HEK293T (cell line): ENCODE results near the gene KCNMB3.

Source experiments
- BHLHE40 ChIP-seq: fragments of 450-650 bp; IDR thresholded peaks from 2 replicates; pipeline ENCODE4 v1.6.1; 2016; ENCODE audit warnings: mild to moderate bottlenecking, moderate library complexity, borderline replicate concordance
- CTBP1 ChIP-seq: fragments of 450-650 bp; IDR thresholded peaks from 2 replicates; pipeline ENCODE4 v1.6.1; 2016; ENCODE audit warnings: borderline replicate concordance
- FOXA1 ChIP-seq: fragments of 450-650 bp; IDR thresholded peaks from 2 replicates; pipeline ENCODE4 v1.6.1; 2016; ENCODE audit warnings: mild to moderate bottlenecking
- FOXK2 ChIP-seq: fragments of 450-650 bp; IDR thresholded peaks from 2 replicates; pipeline ENCODE4 v1.6.1; 2016; ENCODE audit warnings: mild to moderate bottlenecking
- FOXM1 ChIP-seq: fragments of 450-650 bp; IDR thresholded peaks from 2 replicates; pipeline ENCODE4 v1.6.1; 2017; ENCODE audit warnings: mild to moderate bottlenecking, borderline replicate concordance
- HDGF ChIP-seq: fragments of 450-650 bp; IDR thresholded peaks from 2 replicates; pipeline ENCODE4 v1.6.1; 2017; ENCODE audit warnings: antibody characterized with exemption, borderline replicate concordance
- L3MBTL2 ChIP-seq: fragments of 450-650 bp; conservative IDR thresholded peaks from 2 replicates; pipeline ENCODE4 v1.6.1; 2016; ENCODE audit warnings: mild to moderate bottlenecking
- LEF1 ChIP-seq: fragments of 450-650 bp; IDR thresholded peaks from 2 replicates; pipeline ENCODE4 v1.6.1; 2017; ENCODE audit warnings: mild to moderate bottlenecking, borderline replicate concordance
- SP1 ChIP-seq: fragments of 450-650 bp; IDR thresholded peaks from 2 replicates; pipeline ENCODE4 v1.6.1; 2017
- TARDBP ChIP-seq: fragments of 450-650 bp; IDR thresholded peaks from 2 replicates; pipeline ENCODE4 v1.6.1; 2016
- ZNF384 ChIP-seq: fragments of 450-650 bp; IDR thresholded peaks from 2 replicates; pipeline ENCODE4 v1.6.1; 2016

- TF ChIP-seq SP1 (no peak), FOXM1 (no peak), BHLHE40 (no peak), HDGF (no peak), TARDBP (no peak), LEF1 (no peak), FOXA1 (no peak), L3MBTL2 (no peak), FOXK2 (no peak), CTBP1 (no peak), ZNF384 (no peak)
Observed at GRCh38 chr3:179196700-179197099, 54.2 kb downstream of the KCNMB3 start.
